Measurements from ENCODE around the gene PRCC. TPM values are rescaled to one million over a fixed set of nuclear protein-coding genes. Genes with fewer than 3 reads are reported as not detected.

PRCC gene
- polyA plus RNA-seq, 2 of the 4 experiments (the other 2 are of a cell fraction): 44.5 to 52.0 TPM

- ChIA-PET POLR2A (no interaction called here), CTCF (interaction anchor here (1.0 to 27.2 kb wide), 4 partner anchors 20 to 104 kb away, joined by 3 to 480 read pairs (median 12); partner anchors contain the start of genes INSRR, LRRC71 and NTRK1)
- Histone ChIP-seq H3K4me2 (no peak overlapping the region), H3K27ac (no peak overlapping the region), H3K9me3 (no peaks in the 10 kb centered on the region), H3K4me1 (peaks cover 24% of the 10 kb centered on the region), H3K4me3 (no peak overlapping the region)
- DNase-seq (ENCODE audit: low read depth in 1 of 2, low spot score in 1 of 2) (no peak), ATAC-seq (no peak), FAIRE-seq (no peak)
- WGBS (ENCODE audit: missing lambda C conversion rate): 63% methylated on average over 10 of the region's 10 CpGs
- no peak for TF ChIP-seq KDM5A (IDR thresholded peaks at IDR 0.05)
- no peak for TF ChIP-seq BCL3 (IDR thresholded peaks at IDR 0.05)
- no peak for TF ChIP-seq PHF8 (IDR thresholded peaks at IDR 0.05; ENCODE audit: borderline replicate concordance, low read depth)
- TF ChIP-seq ELK1 (IDR thresholded peaks at IDR 0.05; ENCODE audit: low read depth, low read length): no peak
- no peak for TF ChIP-seq CBX2 (IDR thresholded peaks at IDR 0.05; ENCODE audit: borderline replicate concordance, low read depth)
Observed at GRCh38 chr1:156815961-156816422, 48.7 kb downstream of the PRCC start.

GRCh38 chr1:156816561-156817328, 49.4 kb downstream of the PRCC start, which contains the start of gene SH2D2A:
TSS of gene SH2D2A (minus strand) at chr1:156816848. CDS start at chr1:156816708, 140 bp downstream.
- Histone ChIP-seq H3K4me3 (no peak within 1 kb of the TSS), H3K27ac (no peak within 1 kb of the TSS), H3K4me1 (peaks cover 24% of the 10 kb centered on the region), H3K9me3 (no peaks in the 10 kb centered on the region), H3K4me2 (no peak within 1 kb of the TSS)
- ChIA-PET POLR2A (no interaction called here), CTCF (interaction anchor here (1.0 to 4.8 kb wide), 5 partner anchors 21 to 104 kb away, joined by 3 to 20 read pairs (median 7); partner anchors contain the start of genes INSRR and LRRC71)
- no peak for ATAC-seq
- TF ChIP-seq HOXB5 (CRISPR knock-in tag; IDR thresholded peaks at IDR 0.05): no peak
- TF ChIP-seq ZSCAN20 (CRISPR knock-in tag; IDR thresholded peaks at IDR 0.05): no peak
- no peak for TF ChIP-seq FOSB (CRISPR knock-in tag; IDR thresholded peaks at IDR 0.05)
- no peak for TF ChIP-seq ZNF302 (CRISPR knock-in tag; IDR thresholded peaks at IDR 0.05)
- no peak for TF ChIP-seq MAFK (IDR thresholded peaks at IDR 0.05; ENCODE audit: partially characterized antibody)
- no peak for TF ChIP-seq POLR2AphosphoS2 (conservative IDR thresholded peaks at IDR 0.05; ENCODE audit: low read length)
- no peak for TF ChIP-seq RARB (CRISPR knock-in tag; IDR thresholded peaks at IDR 0.05)
- no peak for TF ChIP-seq HOXB13 (CRISPR knock-in tag; IDR thresholded peaks at IDR 0.05; ENCODE audit: low read depth)
- TF ChIP-seq E2F6 (IDR thresholded peaks at IDR 0.05; ENCODE audit: borderline replicate concordance, low read depth): no peak
- no peak for TF ChIP-seq ATOH8 (CRISPR knock-in tag; IDR thresholded peaks at IDR 0.05; ENCODE audit: low read depth)
- no peak for TF ChIP-seq BHLHE40 (IDR thresholded peaks at IDR 0.05; ENCODE audit: low read depth, low read length)
- no peak for TF ChIP-seq PBX3 (IDR thresholded peaks at IDR 0.05)
- TF ChIP-seq EHMT2 (IDR thresholded peaks at IDR 0.05; ENCODE audit: low read depth): no peak
- FAIRE-seq: no peak
- 73% methylated on average over 10 of the region's 10 CpGs for WGBS (ENCODE audit: missing lambda C conversion rate)
- no peak for DNase-seq (ENCODE audit: low read depth in 1 of 2, low spot score in 1 of 2)

Measured in A549 (cell line).